HepG2 (cell line): ENCODE results near the gene DCAF6. TPM values are rescaled to one million over a fixed set of nuclear protein-coding genes. Genes with fewer than 3 reads are reported as not detected.
A peak's percentile ranks its signal among the peaks of the same experiment; 100 is the strongest.

ENCODE experiments used
- ARID4A ChIP-seq: sonication (generic); formaldehyde crosslinking; IDR thresholded peaks from 2 replicates; pipeline ENCODE4 v1.5.0; 2020; ENCODE audit warnings: mild to moderate bottlenecking, missing genetic modification reagents, borderline replicate concordance
- FOXC1 ChIP-seq: sonication (generic); formaldehyde crosslinking; IDR thresholded peaks from 2 replicates; pipeline ENCODE4 v1.8.0; 2022; ENCODE audit warnings: mild to moderate bottlenecking, missing genetic modification reagents, borderline replicate concordance
- KDM2A ChIP-seq: sonication (generic); formaldehyde crosslinking; IDR thresholded peaks from 2 replicates; pipeline ENCODE4 v1.4.0; 2020; ENCODE audit warnings: low read depth, missing genetic modification reagents, borderline replicate concordance
- RARA ChIP-seq: IDR thresholded peaks from 2 replicates; pipeline ENCODE4 v1.6.1; 2016; ENCODE audit warnings: missing genetic modification reagents, missing compliant biosample characterization
- REXO4 ChIP-seq: sonication (generic); formaldehyde crosslinking; IDR thresholded peaks from 2 replicates; pipeline ENCODE4 v1.8.0; 2022; ENCODE audit warnings: missing genetic modification reagents, mild to moderate bottlenecking, borderline replicate concordance
- ZBTB1 ChIP-seq: sonication (generic); formaldehyde crosslinking; IDR thresholded peaks from 2 replicates; pipeline ENCODE4 v1.4.0; 2020; ENCODE audit warnings: missing genetic modification reagents, borderline replicate concordance
- ZKSCAN1 ChIP-seq: fragments of 150-350 bp; IDR thresholded peaks from 2 replicates; pipeline ENCODE4 v1.6.1; 2014; ENCODE audit warnings: low read length
- ZNF24 ChIP-seq: fragments of 450-650 bp; IDR thresholded peaks from 2 replicates; pipeline ENCODE4 v1.6.1; 2017; ENCODE audit warnings: antibody characterized with exemption, mild to moderate bottlenecking
- ZNF367 ChIP-seq: sonication (generic); formaldehyde crosslinking; IDR thresholded peaks from 2 replicates; pipeline ENCODE4 v1.4.0; 2020; ENCODE audit warnings: missing genetic modification reagents, borderline replicate concordance
- ZNF557 ChIP-seq: sonication (generic); formaldehyde crosslinking; IDR thresholded peaks from 2 replicates; pipeline ENCODE4 v1.4.0; 2020; ENCODE audit warnings: missing genetic modification reagents
- ZNF781 ChIP-seq: sonication (generic); formaldehyde crosslinking; IDR thresholded peaks from 2 replicates; pipeline ENCODE4 v1.5.1; 2020; ENCODE audit warnings: borderline replicate concordance, mild to moderate bottlenecking, missing genetic modification reagents; ENCODE audit errors: not compliant biosample characterization
- polyA plus RNA-seq, 8 experiments: library from polyadenylated mRNA; depleted of rRNA in 3 of 8; stranded (reverse) in 7 of 8; unstranded in 1 of 8; fragments of >200 nt; fragmentation: Illumina TruSeq in 4 of 8; extraction: Trizol in 4 of 8; gene quantifications; 2 replicates each; pipeline versions ENCODE4 v1.2.1 to v1.2.3, GENCODE V29; 2011 to 2016; ENCODE audit warnings: low read depth in 4 of 8, missing spikeins in 1 of 8, mixed read lengths in 1 of 8; ENCODE audit not compliant: insufficient read depth in 1 of 8
- total RNA-seq, 5 experiments: library from RNA; depleted of rRNA; stranded (reverse); fragments of >200 nt; fragmentation: Illumina TruSeq; extraction: Trizol; gene quantifications; 2 replicates each; pipeline ENCODE4 v1.2.3, GENCODE V29; 2016; ENCODE audit warnings: low read depth in 1 of 5
- TF ChIP-seq, protein P1 (sequence below): sonication (generic); formaldehyde crosslinking; IDR thresholded peaks from 2 replicates; pipeline ENCODE4 v1.9.0; 2021; ENCODE audit warnings: mild to moderate bottlenecking, missing genetic modification reagents

DCAF6 gene
- total and polyA plus RNA-seq, 2 of the 13 experiments (the other 11 are each of a cell fraction or from before 2014, with no cell fraction given), result 24.7 to 33.7 TPM

DNA sequence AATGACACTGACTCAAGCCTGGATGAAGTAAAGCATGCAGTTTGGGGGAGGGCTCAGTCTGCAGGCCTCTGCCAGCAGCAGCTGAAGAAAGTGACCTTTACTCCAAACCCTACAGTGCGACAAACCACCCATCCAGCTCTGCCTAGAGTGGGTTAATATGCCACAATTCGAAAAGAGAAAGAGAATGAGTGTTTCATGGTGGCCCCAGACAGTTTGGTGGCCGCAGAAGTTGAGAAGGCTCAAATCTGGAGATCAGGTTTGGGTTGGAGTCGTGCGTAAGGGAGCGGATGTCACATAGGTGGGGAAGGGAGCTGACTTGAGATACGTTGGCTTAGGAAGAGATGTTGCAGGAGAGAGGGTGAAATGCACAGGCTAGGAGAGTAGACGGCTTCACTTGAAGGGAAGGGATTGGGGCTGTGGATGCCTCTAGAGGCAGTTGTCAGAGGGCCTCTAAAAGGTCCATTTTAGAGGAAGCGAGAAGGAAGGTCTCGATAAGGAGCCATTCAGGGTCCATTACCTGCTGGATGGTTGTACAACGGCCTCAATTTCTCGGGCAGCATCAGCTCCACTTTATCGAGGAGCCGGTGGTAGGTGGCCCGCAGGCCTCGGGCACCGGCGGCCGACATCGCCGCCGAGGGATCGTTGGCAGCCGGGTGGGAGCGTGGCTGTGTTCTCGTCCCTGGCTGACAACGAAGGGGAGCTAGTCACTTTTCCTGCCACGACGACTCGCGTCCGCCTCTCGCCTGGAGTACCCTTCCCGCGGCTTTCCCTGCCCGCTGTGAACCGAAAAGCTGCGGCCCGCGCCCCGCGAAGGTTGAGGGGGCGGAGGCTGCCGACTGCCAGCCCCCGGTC is 1.0 kb upstream of the DCAF6 start (continued):
- TF ChIP-seq KDM2A (CRISPR knock-in tag), result no peak; the same call in 1 of the 2 replicates
- TF ChIP-seq RARA (CRISPR knock-in tag), result peak; percentile 15
- TF ChIP-seq ZKSCAN1, result no peak
- TF ChIP-seq ZNF367 (CRISPR knock-in tag), result peak; percentile 16; the same call in 1 of the 2 replicates
- no peak for TF ChIP-seq ZBTB1 (CRISPR knock-in tag)
- peak; percentile 36 for TF ChIP-seq ZNF781 (CRISPR knock-in tag)
- TF ChIP-seq, protein P1, sequence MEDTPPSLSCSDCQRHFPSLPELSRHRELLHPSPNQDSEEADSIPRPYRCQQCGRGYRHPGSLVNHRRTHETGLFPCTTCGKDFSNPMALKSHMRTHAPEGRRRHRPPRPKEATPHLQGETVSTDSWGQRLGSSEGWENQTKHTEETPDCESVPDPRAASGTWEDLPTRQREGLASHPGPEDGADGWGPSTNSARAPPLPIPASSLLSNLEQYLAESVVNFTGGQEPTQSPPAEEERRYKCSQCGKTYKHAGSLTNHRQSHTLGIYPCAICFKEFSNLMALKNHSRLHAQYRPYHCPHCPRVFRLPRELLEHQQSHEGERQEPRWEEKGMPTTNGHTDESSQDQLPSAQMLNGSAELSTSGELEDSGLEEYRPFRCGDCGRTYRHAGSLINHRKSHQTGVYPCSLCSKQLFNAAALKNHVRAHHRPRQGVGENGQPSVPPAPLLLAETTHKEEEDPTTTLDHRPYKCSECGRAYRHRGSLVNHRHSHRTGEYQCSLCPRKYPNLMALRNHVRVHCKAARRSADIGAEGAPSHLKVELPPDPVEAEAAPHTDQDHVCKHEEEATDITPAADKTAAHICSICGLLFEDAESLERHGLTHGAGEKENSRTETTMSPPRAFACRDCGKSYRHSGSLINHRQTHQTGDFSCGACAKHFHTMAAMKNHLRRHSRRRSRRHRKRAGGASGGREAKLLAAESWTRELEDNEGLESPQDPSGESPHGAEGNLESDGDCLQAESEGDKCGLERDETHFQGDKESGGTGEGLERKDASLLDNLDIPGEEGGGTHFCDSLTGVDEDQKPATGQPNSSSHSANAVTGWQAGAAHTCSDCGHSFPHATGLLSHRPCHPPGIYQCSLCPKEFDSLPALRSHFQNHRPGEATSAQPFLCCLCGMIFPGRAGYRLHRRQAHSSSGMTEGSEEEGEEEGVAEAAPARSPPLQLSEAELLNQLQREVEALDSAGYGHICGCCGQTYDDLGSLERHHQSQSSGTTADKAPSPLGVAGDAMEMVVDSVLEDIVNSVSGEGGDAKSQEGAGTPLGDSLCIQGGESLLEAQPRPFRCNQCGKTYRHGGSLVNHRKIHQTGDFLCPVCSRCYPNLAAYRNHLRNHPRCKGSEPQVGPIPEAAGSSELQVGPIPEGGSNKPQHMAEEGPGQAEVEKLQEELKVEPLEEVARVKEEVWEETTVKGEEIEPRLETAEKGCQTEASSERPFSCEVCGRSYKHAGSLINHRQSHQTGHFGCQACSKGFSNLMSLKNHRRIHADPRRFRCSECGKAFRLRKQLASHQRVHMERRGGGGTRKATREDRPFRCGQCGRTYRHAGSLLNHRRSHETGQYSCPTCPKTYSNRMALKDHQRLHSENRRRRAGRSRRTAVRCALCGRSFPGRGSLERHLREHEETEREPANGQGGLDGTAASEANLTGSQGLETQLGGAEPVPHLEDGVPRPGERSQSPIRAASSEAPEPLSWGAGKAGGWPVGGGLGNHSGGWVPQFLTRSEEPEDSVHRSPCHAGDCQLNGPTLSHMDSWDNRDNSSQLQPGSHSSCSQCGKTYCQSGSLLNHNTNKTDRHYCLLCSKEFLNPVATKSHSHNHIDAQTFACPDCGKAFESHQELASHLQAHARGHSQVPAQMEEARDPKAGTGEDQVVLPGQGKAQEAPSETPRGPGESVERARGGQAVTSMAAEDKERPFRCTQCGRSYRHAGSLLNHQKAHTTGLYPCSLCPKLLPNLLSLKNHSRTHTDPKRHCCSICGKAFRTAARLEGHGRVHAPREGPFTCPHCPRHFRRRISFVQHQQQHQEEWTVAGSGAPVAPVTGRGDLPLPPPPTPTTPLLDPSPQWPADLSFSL (CRISPR knock-in tag), result no peak
- peak; percentile 79 for TF ChIP-seq ARID4A (CRISPR knock-in tag)
- 0 out of 2 replicates have a peak, but pooled peaks have one; percentile 23 for TF ChIP-seq FOXC1 (CRISPR knock-in tag)
- TF ChIP-seq ZNF557, result no peak
- TF ChIP-seq ZNF24, result no peak
- TF ChIP-seq REXO4 (CRISPR knock-in tag), result 0 out of 2 replicates have a peak, but pooled peaks have one; percentile 53
